GM12878 (cell line): ENCODE data around the gene METTL14. TPM values are rescaled to one million over a fixed set of nuclear protein-coding genes. Genes with fewer than 3 reads are reported as not detected.

Experiments used
- TCF3 ChIP-seq: IDR thresholded peaks from 2 replicates; pipeline ENCODE4 v1.6.1; 2012; ENCODE audit warnings: low read depth, mild to moderate bottlenecking, low read length, borderline replicate concordance; ENCODE audit not compliant: insufficient read depth
- YBX1 ChIP-seq: fragments of 450-650 bp; IDR thresholded peaks from 2 replicates; pipeline ENCODE4 v1.6.1; 2016; ENCODE audit warnings: antibody characterized with exemption
- polyA plus RNA-seq, 11 experiments: library from polyadenylated mRNA; depleted of rRNA in 4 of 11; unstranded in 6 of 11; stranded (reverse) in 5 of 11; fragments of >200 nt; fragmentation: Nextera tagmentation in 4 of 11; fragmentation: Illumina TruSeq in 1 of 11; extraction: Ambion mirVana in 4 of 11; extraction: Trizol in 1 of 11; gene quantifications; 1 replicate in 1 of 11; 2 replicates in 10 of 11; pipeline versions ENCODE4 v1.2.1 to v1.2.3, GENCODE V29; 2011 to 2016; ENCODE audit warnings: inconsistent platforms in 2 of 11, missing spikeins in 2 of 11, low read depth in 1 of 11
- total RNA-seq, 4 experiments: library from RNA; depleted of rRNA in 3 of 4; stranded (reverse); fragments of >200 nt in 3 of 4; fragmentation: Illumina TruSeq in 1 of 4; extraction: Trizol in 1 of 4; gene quantifications; 2 replicates each; pipeline versions ENCODE4 v1.2.1 to v1.2.3, GENCODE V29; 2013 to 2021
- TF ChIP-seq, protein P1 (sequence below): fragments of 450-650 bp; formaldehyde crosslinking; IDR thresholded peaks from 2 replicates; pipeline ENCODE4 v1.5.0; 2022; ENCODE audit warnings: mild to moderate bottlenecking, missing genetic modification characterization
- TF ChIP-seq, protein P2 (sequence below): fragments of 450-650 bp; IDR thresholded peaks from 2 replicates; pipeline ENCODE4 v1.6.1; 2017; ENCODE audit warnings: antibody characterized with exemption, mild to moderate bottlenecking, moderate library complexity
- TF ChIP-seq, protein P3 (sequence below), 3 experiments: IDR thresholded peaks in 2 of 3; conservative IDR thresholded peaks in 1 of 3; 2 replicates each; pipeline ENCODE4 v1.5.1; 2011; ENCODE audit warnings: low read depth in 3 of 3, low read length in 3 of 3, mild to moderate bottlenecking in 3 of 3, control low read depth in 2 of 3, moderate library complexity in 2 of 3, inconsistent platforms in 1 of 3, mixed read lengths in 1 of 3; ENCODE audit not compliant: control insufficient read depth in 2 of 3, insufficient read depth in 1 of 3; ENCODE audit errors: extremely low read depth in 1 of 3
- TF ChIP-seq, protein P4 (sequence below): IDR thresholded peaks from 2 replicates; pipeline ENCODE4 v1.6.1; 2012; ENCODE audit warnings: low read depth, low read length, improper control_type of control experiment

METTL14 gene
- total and polyA plus RNA-seq, 10 of the 15 experiments (the other 5 are each of a cell fraction or from before 2014, with no cell fraction given), result 11.2 to 44.9 (median 27.6) TPM

DNA sequence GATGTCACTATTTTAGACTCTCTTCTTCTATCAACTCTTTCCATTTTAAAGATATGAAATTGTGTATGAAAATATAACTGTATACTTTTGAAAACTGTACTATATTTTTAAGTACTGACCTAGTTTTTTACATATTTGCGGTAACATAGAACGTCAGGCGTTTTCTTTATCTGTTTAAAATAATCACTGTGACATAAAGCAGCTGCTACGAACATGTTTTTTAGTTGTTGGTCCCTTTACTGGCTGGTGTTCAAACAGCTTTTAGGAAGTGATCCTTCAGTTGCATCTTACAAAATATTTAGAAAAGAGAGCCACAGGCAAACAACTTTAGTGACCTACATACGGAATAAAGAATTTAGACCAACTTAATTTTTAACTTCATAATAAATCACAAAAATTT is 73.1 kb downstream of the METTL14 start (continued):
- TF ChIP-seq, protein P1, sequence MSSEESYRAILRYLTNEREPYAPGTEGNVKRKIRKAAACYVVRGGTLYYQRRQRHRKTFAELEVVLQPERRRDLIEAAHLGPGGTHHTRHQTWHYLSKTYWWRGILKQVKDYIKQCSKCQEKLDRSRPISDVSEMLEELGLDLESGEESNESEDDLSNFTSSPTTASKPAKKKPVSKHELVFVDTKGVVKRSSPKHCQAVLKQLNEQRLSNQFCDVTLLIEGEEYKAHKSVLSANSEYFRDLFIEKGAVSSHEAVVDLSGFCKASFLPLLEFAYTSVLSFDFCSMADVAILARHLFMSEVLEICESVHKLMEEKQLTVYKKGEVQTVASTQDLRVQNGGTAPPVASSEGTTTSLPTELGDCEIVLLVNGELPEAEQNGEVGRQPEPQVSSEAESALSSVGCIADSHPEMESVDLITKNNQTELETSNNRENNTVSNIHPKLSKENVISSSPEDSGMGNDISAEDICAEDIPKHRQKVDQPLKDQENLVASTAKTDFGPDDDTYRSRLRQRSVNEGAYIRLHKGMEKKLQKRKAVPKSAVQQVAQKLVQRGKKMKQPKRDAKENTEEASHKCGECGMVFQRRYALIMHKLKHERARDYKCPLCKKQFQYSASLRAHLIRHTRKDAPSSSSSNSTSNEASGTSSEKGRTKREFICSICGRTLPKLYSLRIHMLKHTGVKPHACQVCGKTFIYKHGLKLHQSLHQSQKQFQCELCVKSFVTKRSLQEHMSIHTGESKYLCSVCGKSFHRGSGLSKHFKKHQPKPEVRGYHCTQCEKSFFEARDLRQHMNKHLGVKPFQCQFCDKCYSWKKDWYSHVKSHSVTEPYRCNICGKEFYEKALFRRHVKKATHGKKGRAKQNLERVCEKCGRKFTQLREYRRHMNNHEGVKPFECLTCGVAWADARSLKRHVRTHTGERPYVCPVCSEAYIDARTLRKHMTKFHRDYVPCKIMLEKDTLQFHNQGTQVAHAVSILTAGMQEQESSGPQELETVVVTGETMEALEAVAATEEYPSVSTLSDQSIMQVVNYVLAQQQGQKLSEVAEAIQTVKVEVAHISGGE (CRISPR knock-in tag), result no peak
- TF ChIP-seq TCF3, result no peak
- TF ChIP-seq, protein P2, sequence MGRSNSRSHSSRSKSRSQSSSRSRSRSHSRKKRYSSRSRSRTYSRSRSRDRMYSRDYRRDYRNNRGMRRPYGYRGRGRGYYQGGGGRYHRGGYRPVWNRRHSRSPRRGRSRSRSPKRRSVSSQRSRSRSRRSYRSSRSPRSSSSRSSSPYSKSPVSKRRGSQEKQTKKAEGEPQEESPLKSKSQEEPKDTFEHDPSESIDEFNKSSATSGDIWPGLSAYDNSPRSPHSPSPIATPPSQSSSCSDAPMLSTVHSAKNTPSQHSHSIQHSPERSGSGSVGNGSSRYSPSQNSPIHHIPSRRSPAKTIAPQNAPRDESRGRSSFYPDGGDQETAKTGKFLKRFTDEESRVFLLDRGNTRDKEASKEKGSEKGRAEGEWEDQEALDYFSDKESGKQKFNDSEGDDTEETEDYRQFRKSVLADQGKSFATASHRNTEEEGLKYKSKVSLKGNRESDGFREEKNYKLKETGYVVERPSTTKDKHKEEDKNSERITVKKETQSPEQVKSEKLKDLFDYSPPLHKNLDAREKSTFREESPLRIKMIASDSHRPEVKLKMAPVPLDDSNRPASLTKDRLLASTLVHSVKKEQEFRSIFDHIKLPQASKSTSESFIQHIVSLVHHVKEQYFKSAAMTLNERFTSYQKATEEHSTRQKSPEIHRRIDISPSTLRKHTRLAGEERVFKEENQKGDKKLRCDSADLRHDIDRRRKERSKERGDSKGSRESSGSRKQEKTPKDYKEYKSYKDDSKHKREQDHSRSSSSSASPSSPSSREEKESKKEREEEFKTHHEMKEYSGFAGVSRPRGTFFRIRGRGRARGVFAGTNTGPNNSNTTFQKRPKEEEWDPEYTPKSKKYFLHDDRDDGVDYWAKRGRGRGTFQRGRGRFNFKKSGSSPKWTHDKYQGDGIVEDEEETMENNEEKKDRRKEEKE, result no peak
- TF ChIP-seq, protein P3, sequence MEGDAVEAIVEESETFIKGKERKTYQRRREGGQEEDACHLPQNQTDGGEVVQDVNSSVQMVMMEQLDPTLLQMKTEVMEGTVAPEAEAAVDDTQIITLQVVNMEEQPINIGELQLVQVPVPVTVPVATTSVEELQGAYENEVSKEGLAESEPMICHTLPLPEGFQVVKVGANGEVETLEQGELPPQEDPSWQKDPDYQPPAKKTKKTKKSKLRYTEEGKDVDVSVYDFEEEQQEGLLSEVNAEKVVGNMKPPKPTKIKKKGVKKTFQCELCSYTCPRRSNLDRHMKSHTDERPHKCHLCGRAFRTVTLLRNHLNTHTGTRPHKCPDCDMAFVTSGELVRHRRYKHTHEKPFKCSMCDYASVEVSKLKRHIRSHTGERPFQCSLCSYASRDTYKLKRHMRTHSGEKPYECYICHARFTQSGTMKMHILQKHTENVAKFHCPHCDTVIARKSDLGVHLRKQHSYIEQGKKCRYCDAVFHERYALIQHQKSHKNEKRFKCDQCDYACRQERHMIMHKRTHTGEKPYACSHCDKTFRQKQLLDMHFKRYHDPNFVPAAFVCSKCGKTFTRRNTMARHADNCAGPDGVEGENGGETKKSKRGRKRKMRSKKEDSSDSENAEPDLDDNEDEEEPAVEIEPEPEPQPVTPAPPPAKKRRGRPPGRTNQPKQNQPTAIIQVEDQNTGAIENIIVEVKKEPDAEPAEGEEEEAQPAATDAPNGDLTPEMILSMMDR (IDR thresholded peaks at IDR 0.05 in 2 of 3, conservative IDR thresholded peaks at IDR 0.05 in 1 of 3; ENCODE audit: control insufficient read depth in 2 of 3, extremely low read depth in 1 of 3, insufficient read depth in 1 of 3, low read depth in 3 of 3, low read length in 3 of 3), result no peak
- TF ChIP-seq YBX1, result no peak
- TF ChIP-seq, protein P4, sequence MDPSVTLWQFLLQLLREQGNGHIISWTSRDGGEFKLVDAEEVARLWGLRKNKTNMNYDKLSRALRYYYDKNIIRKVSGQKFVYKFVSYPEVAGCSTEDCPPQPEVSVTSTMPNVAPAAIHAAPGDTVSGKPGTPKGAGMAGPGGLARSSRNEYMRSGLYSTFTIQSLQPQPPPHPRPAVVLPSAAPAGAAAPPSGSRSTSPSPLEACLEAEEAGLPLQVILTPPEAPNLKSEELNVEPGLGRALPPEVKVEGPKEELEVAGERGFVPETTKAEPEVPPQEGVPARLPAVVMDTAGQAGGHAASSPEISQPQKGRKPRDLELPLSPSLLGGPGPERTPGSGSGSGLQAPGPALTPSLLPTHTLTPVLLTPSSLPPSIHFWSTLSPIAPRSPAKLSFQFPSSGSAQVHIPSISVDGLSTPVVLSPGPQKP, result no peak
